ENCODE measurements around the gene NCR1.
"Not testable (repeated sequence)": the region's sequence is repeated elsewhere in the genome, so short reads cannot be mapped to it uniquely, and the experiment has no call there.

Gene NCR1

DNA sequence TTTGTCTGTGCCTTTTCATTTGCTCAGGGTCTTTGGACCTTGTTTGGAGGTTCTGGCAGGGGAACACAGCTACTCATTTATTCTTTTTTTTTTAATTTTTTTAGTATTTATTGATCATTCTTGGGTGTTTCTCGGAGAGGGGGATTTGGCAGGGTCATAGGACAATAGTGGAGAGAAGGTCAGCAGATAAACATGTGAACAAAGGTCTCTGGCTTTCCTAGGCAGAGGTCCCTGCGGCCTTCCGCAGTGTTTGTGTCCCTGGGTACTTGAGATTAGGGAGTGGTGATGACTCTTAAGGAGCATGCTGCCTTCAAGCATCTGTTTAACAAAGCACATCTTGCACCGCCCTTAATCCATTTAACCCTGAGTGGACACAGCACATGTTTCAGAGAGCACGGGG lies 2.0 kb downstream of the NCR1 start:
- DNase-seq, result not testable (repeated sequence)

DNA sequence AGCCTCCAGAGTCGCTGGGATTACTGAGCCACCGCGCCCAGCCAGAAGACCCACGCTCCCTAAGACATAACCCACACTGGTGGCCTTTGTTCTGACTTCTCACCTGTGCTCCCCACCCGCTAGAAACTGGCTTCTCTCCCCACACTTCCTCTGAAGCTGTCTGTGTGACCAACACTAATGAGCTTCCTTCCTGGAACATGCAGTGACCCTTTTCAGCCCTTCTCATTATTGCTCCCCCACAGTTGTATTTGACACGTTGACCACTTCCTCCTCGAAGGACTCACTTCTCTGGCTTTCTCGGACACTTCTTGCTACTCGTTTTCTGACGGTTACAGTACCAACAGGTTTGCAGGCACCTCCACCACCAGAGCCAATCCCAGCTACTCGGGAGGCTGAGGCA lies 10.9 kb downstream of the NCR1 start:
- DNase-seq, result no peak

DNA sequence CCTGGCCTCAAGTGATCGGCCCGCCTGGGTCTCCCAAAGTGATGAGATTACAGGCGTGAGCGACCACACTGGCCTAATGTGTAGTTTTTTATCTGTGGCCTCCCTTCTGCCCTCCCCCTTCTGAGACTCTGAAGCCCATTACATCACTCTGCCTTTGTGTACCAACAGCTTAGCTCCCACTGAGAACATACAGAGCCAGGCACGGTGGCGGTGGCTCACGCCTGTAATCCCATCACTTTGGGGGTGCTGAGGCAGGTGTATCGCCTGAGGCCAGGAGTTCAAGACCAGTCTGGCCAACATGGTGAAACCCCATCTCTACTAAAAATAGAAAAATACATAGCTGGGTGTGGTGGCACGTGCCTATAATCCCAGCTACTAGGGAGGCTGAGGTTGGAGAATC lies 12.6 kb downstream of the NCR1 start:
- DNase-seq, result no peak

- DNase-seq, result not testable (repeated sequence)
Measured at GRCh38 chr19:54919646-54920563, 14.0 kb downstream of the NCR1 start.

- no peak for DNase-seq
Measured at GRCh38 chr19:54921082-54921481, 15.1 kb downstream of the NCR1 start.

- DNase-seq, result no peak
Measured at GRCh38 chr19:54923276-54923675, 17.3 kb downstream of the NCR1 start.

DNA sequence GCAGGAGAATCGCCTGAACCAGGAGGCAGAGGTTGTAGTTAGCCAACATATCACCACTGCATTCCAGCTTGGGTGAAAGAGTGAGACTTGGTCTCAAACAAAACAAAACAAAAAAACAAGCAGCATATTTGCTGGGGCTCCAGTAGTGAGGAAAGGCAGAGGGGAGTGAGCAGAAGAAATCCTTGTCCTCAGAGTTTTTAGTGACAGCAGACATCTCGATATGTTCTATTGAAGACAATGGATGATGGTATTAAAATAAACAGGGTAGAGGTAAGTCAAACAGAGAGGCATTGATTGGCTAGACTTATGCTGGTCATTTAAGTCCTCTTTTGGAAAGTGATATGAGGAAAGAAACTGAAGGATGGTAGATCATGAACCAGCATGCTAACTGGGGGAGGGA lies 22.4 kb downstream of the NCR1 start:
- DNase-seq, result no peak

- no peak for DNase-seq
Measured at GRCh38 chr19:54937926-54938325, 32.0 kb downstream of the NCR1 start.

DNA sequence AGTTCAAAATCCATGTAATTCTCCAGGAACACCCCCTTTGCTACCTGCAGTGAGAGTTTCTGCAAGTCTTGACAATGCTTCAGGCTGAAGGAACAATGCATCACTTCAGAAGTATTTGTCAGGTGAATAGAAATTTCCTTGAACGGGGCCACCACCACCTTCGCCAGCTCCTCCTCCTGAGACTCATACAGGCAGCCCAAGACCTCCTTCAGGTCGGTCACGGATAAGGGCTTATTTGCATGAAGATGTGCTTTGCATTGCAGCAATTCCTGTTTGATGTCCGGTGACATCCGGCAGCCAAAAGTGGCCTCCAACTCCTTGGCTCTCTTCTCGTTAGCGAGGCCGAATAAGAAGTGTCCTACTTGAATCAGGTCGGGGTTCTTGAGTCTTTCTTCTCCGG lies 33.0 kb downstream of the NCR1 start:
- DNase-seq, result no peak

DNA sequence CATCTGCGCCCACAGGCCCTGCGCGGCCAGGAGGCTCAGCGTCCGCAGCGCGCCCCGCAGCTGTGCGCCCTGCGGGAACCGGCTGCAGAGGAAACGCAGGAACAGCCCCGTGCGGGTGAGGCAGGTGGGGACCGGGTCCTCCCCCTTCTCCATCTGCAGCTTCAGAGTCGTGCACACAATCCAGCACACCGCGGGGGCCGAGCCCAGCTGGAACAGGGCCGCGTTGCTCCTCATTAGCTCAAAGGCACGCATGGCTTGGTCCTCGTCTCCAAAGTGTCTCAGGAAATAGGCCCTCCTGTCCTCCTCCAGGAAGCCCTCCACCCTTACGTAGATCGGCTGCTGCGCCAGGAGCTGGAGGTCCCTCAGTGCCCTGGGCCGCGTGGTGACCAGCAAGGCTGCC lies 33.6 kb downstream of the NCR1 start:
- DNase-seq, result not testable (repeated sequence)

- not testable (repeated sequence) for DNase-seq
Measured at GRCh38 chr19:54943772-54944361, 37.9 kb downstream of the NCR1 start.

- no peak for DNase-seq
Measured at GRCh38 chr19:54947381-54947780, 41.4 kb downstream of the NCR1 start, which contains the start of gene NLRP7. TSS of gene NLRP7 (minus strand) at chr19:54947530.

DNA sequence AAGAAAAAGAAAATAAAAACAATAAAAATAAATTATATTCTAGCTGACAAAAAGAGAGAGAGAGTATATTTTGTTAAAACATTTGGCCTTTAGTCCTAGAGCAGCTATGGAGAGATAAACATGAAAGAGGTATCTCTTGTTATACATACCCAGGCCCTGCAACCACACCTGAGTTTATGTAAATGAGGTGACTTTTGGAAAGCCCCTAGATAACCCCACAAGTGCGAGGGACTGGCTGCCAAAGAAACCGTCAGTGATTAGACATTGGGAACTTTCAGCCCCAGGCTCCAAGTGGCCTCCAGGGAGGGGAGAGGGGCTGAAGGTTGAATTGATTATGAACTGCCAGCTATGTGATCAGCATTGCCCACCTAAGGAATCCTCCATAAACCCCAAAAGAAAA lies 43.5 kb downstream of the NCR1 start:
- no peak for DNase-seq

DNA sequence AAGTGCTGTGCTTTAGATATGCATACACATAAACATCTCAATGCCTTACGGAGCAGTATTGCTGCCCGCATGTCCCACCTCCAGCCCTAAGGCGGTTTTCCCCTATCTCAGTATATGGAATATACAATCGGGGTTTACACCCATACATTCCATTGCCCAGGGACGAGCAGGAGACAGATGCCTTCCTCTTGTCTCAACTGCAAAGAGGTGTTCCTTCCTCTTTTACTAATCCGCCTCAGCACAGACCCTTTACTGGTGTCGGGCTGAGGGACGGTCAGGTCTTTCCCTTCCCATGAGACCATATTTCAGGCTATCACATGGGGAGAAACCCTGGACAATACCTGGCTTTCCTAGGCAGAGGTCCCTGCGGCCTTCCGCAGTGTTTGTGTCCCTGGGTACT lies 44.6 kb downstream of the NCR1 start:
- DNase-seq, result not testable (repeated sequence)

DNA sequence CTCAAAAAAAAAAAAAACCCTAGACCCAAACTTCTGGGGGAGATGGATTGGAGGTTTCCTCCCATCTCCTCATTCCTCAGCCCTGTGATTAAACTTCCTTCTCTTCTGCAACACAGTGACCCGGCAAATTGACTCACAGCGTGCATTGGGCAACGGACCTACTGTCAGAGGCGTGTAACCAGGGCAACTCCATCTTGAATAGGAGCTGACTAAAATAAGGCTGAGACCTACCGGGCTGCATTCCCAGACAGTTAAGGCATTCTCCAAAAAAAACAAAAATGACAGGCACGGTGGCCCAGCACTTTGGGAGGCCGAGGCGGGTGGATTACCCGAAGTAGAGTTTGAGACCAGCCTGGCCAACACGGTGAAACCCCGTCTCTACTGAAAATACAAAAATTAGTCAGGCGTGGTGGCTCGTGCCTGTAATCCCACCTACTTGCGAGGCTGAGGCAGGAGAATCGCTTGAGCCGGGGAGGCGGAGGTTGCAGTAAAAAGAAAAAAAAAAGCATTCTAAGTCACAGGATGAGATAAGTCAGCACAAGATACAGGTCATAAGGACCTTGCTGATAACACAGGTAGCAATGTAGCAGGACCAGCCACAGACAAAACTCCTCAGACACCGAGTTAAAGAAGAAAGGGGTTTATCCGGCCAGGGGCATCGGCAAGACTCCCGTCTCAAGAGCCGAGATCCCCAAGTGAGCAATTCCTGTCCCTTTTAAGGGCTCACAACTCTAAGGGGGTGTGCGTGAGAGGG lies 46.8 kb downstream of the NCR1 start:
- DNase-seq, result no peak

DNA sequence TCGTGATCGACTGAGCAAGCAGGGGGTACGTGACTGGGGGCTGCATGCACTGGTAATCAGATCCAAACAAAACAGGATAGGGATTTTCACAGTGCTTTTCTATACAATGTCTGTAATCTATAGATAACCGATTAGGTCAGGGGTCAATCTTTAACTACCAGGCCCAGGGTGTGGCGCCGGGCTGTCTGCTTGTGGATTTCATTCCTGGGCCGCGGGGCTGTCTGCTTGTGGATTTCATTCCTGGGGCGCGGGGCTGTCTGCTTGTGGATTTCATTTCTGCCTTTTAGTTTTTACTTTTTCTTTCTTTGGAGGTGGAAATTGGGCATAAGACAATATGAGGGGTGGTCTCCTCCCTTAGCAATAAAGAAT lies 47.4 kb downstream of the NCR1 start:
- not testable (repeated sequence) for DNase-seq

- DNase-seq, result no peak
Measured at GRCh38 chr19:54955376-54955775, 49.4 kb downstream of the NCR1 start.

GRCh38 chr19:54959840-54960239 lies 53.9 kb downstream of the NCR1 start:
- DNase-seq, result no peak
